GM21526 (cell line): ENCODE data around the gene CFAP299.
A peak's percentile ranks its signal among the peaks of the same experiment; 100 is the strongest.

Source experiments
- ATAC-seq: cut with Tn5 transposase; IDR thresholded peaks from one replicate; pipeline ENCODE4 v1.9.1; 2021; ENCODE audit warnings: moderate library complexity; ENCODE audit not compliant: unreplicated experiment, low FRiP score

The CFAP299 gene

GRCh38 chr4:80900908-80901307 is 565.4 kb downstream of the CFAP299 start:
- no peak for ATAC-seq

GRCh38 chr4:80903020-80903419 is 567.5 kb downstream of the CFAP299 start:
- ATAC-seq, result no peak

GRCh38 chr4:80909938-80910337 is 574.4 kb downstream of the CFAP299 start:
- ATAC-seq, result no peak

- no peak for ATAC-seq
Measured at GRCh38 chr4:80911458-80911857, 575.9 kb downstream of the CFAP299 start.

- no peak for ATAC-seq
Measured at GRCh38 chr4:80912350-80912749, 576.8 kb downstream of the CFAP299 start.

GRCh38 chr4:80913381-80913780 is 577.9 kb downstream of the CFAP299 start:
- ATAC-seq, result peak; percentile 85

- no peak for ATAC-seq
Measured at GRCh38 chr4:80916770-80917169, 581.2 kb downstream of the CFAP299 start.

- ATAC-seq, result no peak
Measured at GRCh38 chr4:80918004-80918403, 582.5 kb downstream of the CFAP299 start.

GRCh38 chr4:80921441-80921840 is 585.9 kb downstream of the CFAP299 start:
- ATAC-seq, result no peak

GRCh38 chr4:80922941-80923340 is 587.4 kb downstream of the CFAP299 start:
- ATAC-seq, result no peak

- ATAC-seq, result no peak
Measured at GRCh38 chr4:80925293-80925692, 589.8 kb downstream of the CFAP299 start.

GRCh38 chr4:80926446-80926845 is 590.9 kb downstream of the CFAP299 start:
- no peak for ATAC-seq

GRCh38 chr4:80926891-80927290 is 591.4 kb downstream of the CFAP299 start:
- ATAC-seq, result no peak

- ATAC-seq, result no peak
Measured at GRCh38 chr4:80927420-80927819, 591.9 kb downstream of the CFAP299 start.

- ATAC-seq, result no peak
Measured at GRCh38 chr4:80931631-80932081, 596.1 kb downstream of the CFAP299 start.

GRCh38 chr4:80948141-80948540 is 612.6 kb downstream of the CFAP299 start:
- no peak for ATAC-seq

- no peak for ATAC-seq
Measured at GRCh38 chr4:80948995-80949394, 613.5 kb downstream of the CFAP299 start.

- no peak for ATAC-seq
Measured at GRCh38 chr4:80956421-80956820, 620.9 kb downstream of the CFAP299 start.

GRCh38 chr4:80963051-80963450 is 627.5 kb downstream of the CFAP299 start:
- ATAC-seq, result no peak

GRCh38 chr4:80967346-80967745 is 631.8 kb downstream of the CFAP299 start:
- no peak for ATAC-seq

GRCh38 chr4:80980239-80980638 is 644.7 kb downstream of the CFAP299 start:
- ATAC-seq, result no peak

- no peak for ATAC-seq
Measured at GRCh38 chr4:80986011-80986410, 650.5 kb downstream of the CFAP299 start.

- no peak for ATAC-seq
Measured at GRCh38 chr4:80989921-80990544, 654.5 kb downstream of the CFAP299 start.
